Putamen (tissue), 1 donor: ENCODE measurements around the gene FFAR1.
A peak's percentile ranks its signal among the peaks of the same experiment; 100 is the strongest.

Experiments used
- DNase-seq: peaks from one replicate; pipeline ENCODE4 v3.0.0-alpha.2; 2016; ENCODE audit warnings: low spot score

Gene FFAR1

GRCh38 chr19:35347171-35347929 lies at the start of gene FFAR1:
Gene FFAR1 (plus strand): TSS chr19:35347902. CDS start chr19:35351552, 3,650 bp downstream.
- DNase-seq = peak; percentile 10

GRCh38 chr19:35297922-35298321 lies 49.8 kb upstream of the FFAR1 start:
- DNase-seq = no peak

- DNase-seq = no peak
Measured at GRCh38 chr19:35298561-35298972, 49.1 kb upstream of the FFAR1 start.

GRCh38 chr19:35299523-35300338 lies 48.0 kb upstream of the FFAR1 start:
- peak; percentile 66 for DNase-seq

GRCh38 chr19:35300339-35300649 lies 47.4 kb upstream of the FFAR1 start:
- DNase-seq = no peak

- DNase-seq = no peak
Measured at GRCh38 chr19:35301961-35302360, 45.7 kb upstream of the FFAR1 start.

- no peak for DNase-seq
Measured at GRCh38 chr19:35302446-35302845, 45.3 kb upstream of the FFAR1 start.

- DNase-seq = no peak
Measured at GRCh38 chr19:35303357-35303915, 44.3 kb upstream of the FFAR1 start.

- DNase-seq = no peak
Measured at GRCh38 chr19:35304036-35304435, 43.7 kb upstream of the FFAR1 start.

GRCh38 chr19:35305181-35305580 lies 42.5 kb upstream of the FFAR1 start:
- DNase-seq = no peak

GRCh38 chr19:35306473-35307246 lies 41.0 kb upstream of the FFAR1 start:
- DNase-seq = no peak

GRCh38 chr19:35307931-35308330 lies 39.8 kb upstream of the FFAR1 start:
- no peak for DNase-seq

- DNase-seq = no peak
Measured at GRCh38 chr19:35308910-35309309, 38.8 kb upstream of the FFAR1 start.

GRCh38 chr19:35309481-35310279 lies 38.0 kb upstream of the FFAR1 start:
- DNase-seq = no peak

GRCh38 chr19:35310331-35310730 lies 37.4 kb upstream of the FFAR1 start:
- no peak for DNase-seq

GRCh38 chr19:35310811-35311465 lies 36.8 kb upstream of the FFAR1 start:
- DNase-seq = no peak

- no peak for DNase-seq
Measured at GRCh38 chr19:35311901-35312665, 35.6 kb upstream of the FFAR1 start.

- no peak for DNase-seq
Measured at GRCh38 chr19:35313587-35313986, 34.1 kb upstream of the FFAR1 start.

GRCh38 chr19:35314031-35314430 lies 33.7 kb upstream of the FFAR1 start:
- no peak for DNase-seq

- DNase-seq = no peak
Measured at GRCh38 chr19:35314858-35315470, 32.7 kb upstream of the FFAR1 start.
